Fibroblast of lung (primary cell): ENCODE results near the gene CHDH. TPM values are rescaled to one million over a fixed set of nuclear protein-coding genes. Genes with fewer than 3 reads are reported as not detected.

Source experiments
- DNase-seq, 2 donors: peaks; one replicate each; pipeline versions ENCODE4 v3.0.0 to v3.0.0-alpha.2; 2010; ENCODE audit warnings: low read depth in 2 of 2
- H2AFZ ChIP-seq: 2 replicates; pipeline ENCODE4 v1.5.1; 2012; ENCODE audit warnings: low read length, control low read depth, inconsistent platforms
- H3K27ac ChIP-seq: 2 replicates; pipeline ENCODE4 v1.5.1; 2011; ENCODE audit warnings: low read length, control low read depth; ENCODE audit not compliant: insufficient read depth
- H3K27me3 ChIP-seq: 2 replicates; pipeline ENCODE4 v1.5.1; 2011; ENCODE audit warnings: mild to moderate bottlenecking, low read length; ENCODE audit not compliant: control insufficient read depth, insufficient read depth
- H3K36me3 ChIP-seq: 2 replicates; pipeline ENCODE4 v1.5.1; 2011; ENCODE audit warnings: low read length; ENCODE audit not compliant: control insufficient read depth, insufficient read depth
- H3K4me1 ChIP-seq: 2 replicates; pipeline ENCODE4 v1.5.1; 2011; ENCODE audit warnings: low read length; ENCODE audit not compliant: control insufficient read depth, insufficient read depth; ENCODE audit errors: extremely low read depth
- H3K4me2 ChIP-seq: 2 replicates; pipeline ENCODE4 v1.5.1; 2011; ENCODE audit warnings: low read length, control low read depth; ENCODE audit not compliant: insufficient read depth; ENCODE audit errors: extremely low read depth
- H3K4me3 ChIP-seq, 4 experiments: fragments of 200-600 bp in 1 of 4; sonication (generic) in 1 of 4; replicated peaks in 1 of 4; 2 replicates each; pipeline ENCODE4 v1.5.1; 2011 to 2016; ENCODE audit warnings: low read length in 4 of 4, low read depth in 3 of 4, mild to moderate bottlenecking in 3 of 4, control low read depth in 2 of 4, inconsistent platforms in 1 of 4, mixed read lengths in 1 of 4; ENCODE audit not compliant: insufficient read depth in 1 of 4; ENCODE audit errors: control extremely low read depth in 1 of 4
- H3K79me2 ChIP-seq: 2 replicates; pipeline ENCODE4 v1.5.1; 2012; ENCODE audit warnings: mild to moderate bottlenecking, low read length, inconsistent platforms; ENCODE audit not compliant: control insufficient read depth, insufficient read depth
- H3K9ac ChIP-seq: 2 replicates; pipeline ENCODE4 v1.5.1; 2011; ENCODE audit warnings: mild to moderate bottlenecking, low read length, control low read depth; ENCODE audit not compliant: insufficient read depth
- H3K9me3 ChIP-seq: 2 replicates; pipeline ENCODE4 v1.5.1; 2012; ENCODE audit warnings: low read depth, low read length; ENCODE audit not compliant: control insufficient read depth, insufficient read depth
- H4K20me1 ChIP-seq: 2 replicates; pipeline ENCODE4 v1.5.1; 2011; ENCODE audit warnings: low read length; ENCODE audit not compliant: control insufficient read depth, insufficient read depth; ENCODE audit errors: extremely low read depth
- CTCF ChIP-seq, 2 donors: IDR thresholded peaks in 1 of 2; conservative IDR thresholded peaks in 1 of 2; 1 replicate in 1 of 2; 2 replicates in 1 of 2; pipeline ENCODE4 v1.5.1; 2011 to 2012; ENCODE audit warnings: low read length in 2 of 2, control low read depth in 1 of 2, inconsistent platforms in 1 of 2, low read depth in 1 of 2, mild to moderate bottlenecking in 1 of 2
- EZH2 ChIP-seq: IDR thresholded peaks from 2 replicates; pipeline ENCODE4 v1.5.1; 2012; ENCODE audit warnings: low read length, control low read depth, mild to moderate bottlenecking; ENCODE audit errors: missing control alignments
- polyA plus RNA-seq, 2 donors: library from polyadenylated mRNA; depleted of rRNA in 1 of 2; stranded (reverse) in 1 of 2; unstranded in 1 of 2; fragments of >200 nt; gene quantifications; 2 replicates each; pipeline ENCODE4 v1.2.1, GENCODE V29; 2011 to 2012; ENCODE audit warnings: missing spikeins in 1 of 2
- total RNA-seq: library from RNA; depleted of rRNA; stranded (reverse); fragments of >200 nt; gene quantifications from 2 replicates; pipeline ENCODE4 v1.2.1, GENCODE V29; 2014

Gene CHDH
- total and polyA plus RNA-seq, 2 donors (not counting 1 experiment from before 2014, with no cell fraction given) = 0.23 to 0.83 TPM

GRCh38 chr3:53826048-53826447, 20.2 kb downstream of the CHDH start:
- TF ChIP-seq CTCF (conservative IDR thresholded peaks at IDR 0.05 in 1 of 2, IDR thresholded peaks at IDR 0.05 in 1 of 2; ENCODE audit: low read depth in 1 of 2, low read length in 2 of 2) (no peak), EZH2 (no peak)
- H3K36me3 ChIP-seq = no peaks in the 10 kb centered on the region
- no peak overlapping the region for H3K27ac ChIP-seq
- H3K4me1 ChIP-seq = no peaks in the 10 kb centered on the region
- H3K4me3 ChIP-seq = no peak overlapping the region
- no peak overlapping the region for H3K4me2 ChIP-seq
- no peak overlapping the region for H2AFZ ChIP-seq
- no peaks in the 10 kb centered on the region for H4K20me1 ChIP-seq
- no peaks in the 10 kb centered on the region for H3K9me3 ChIP-seq
- no peak for DNase-seq
- no peaks in the 10 kb centered on the region for H3K79me2 ChIP-seq
- H3K9ac ChIP-seq = no peak overlapping the region
- no peaks in the 10 kb centered on the region for H3K27me3 ChIP-seq

- H3K9me3 ChIP-seq = no peaks in the 10 kb centered on the region
- no peak overlapping the region for H3K9ac ChIP-seq
- no peaks in the 10 kb centered on the region for H3K79me2 ChIP-seq
- H3K27me3 ChIP-seq = no peaks in the 10 kb centered on the region
- no peaks in the 10 kb centered on the region for H4K20me1 ChIP-seq
- no peaks in the 10 kb centered on the region for H3K36me3 ChIP-seq
- no peak overlapping the region for H2AFZ ChIP-seq
- DNase-seq = no peak
- no peak overlapping the region for H3K4me3 ChIP-seq
- TF ChIP-seq CTCF (conservative IDR thresholded peaks at IDR 0.05 in 1 of 2, IDR thresholded peaks at IDR 0.05 in 1 of 2; ENCODE audit: low read depth in 1 of 2, low read length in 2 of 2) = no peak
- no peak for TF ChIP-seq EZH2
- no peak overlapping the region for H3K4me2 ChIP-seq
- no peaks in the 10 kb centered on the region for H3K4me1 ChIP-seq
- H3K27ac ChIP-seq = no peak overlapping the region
Measured at GRCh38 chr3:53824795-53825194, 21.4 kb downstream of the CHDH start.

- Histone ChIP-seq H3K36me3 (no peaks in the 10 kb centered on the region), H3K9me3 (no peaks in the 10 kb centered on the region), H3K27me3 (no peaks in the 10 kb centered on the region), H3K9ac (no peak overlapping the region), H2AFZ (no peak overlapping the region), H3K4me1 (no peaks in the 10 kb centered on the region), H3K4me2 (no peak overlapping the region), H3K79me2 (no peaks in the 10 kb centered on the region), H4K20me1 (no peaks in the 10 kb centered on the region), H3K27ac (no peak overlapping the region), H3K4me3 (no peak overlapping the region)
- TF ChIP-seq EZH2 (no peak), CTCF (conservative IDR thresholded peaks at IDR 0.05 in 1 of 2, IDR thresholded peaks at IDR 0.05 in 1 of 2; ENCODE audit: low read depth in 1 of 2, low read length in 2 of 2) (no peak)
- no peak for DNase-seq
Measured at GRCh38 chr3:53823956-53824657, 22.1 kb downstream of the CHDH start.
